DOHH2 (cell line): Measurements from ENCODE around the gene CDS2.

Experiments used
- H3F3A ChIP-seq: fragments of 200-600 bp; sonication (generic), shearing (Covaris generic); 2 replicates; pipeline ENCODE4 v1.6.0; 2016; ENCODE audit warnings: antibody characterized with exemption, mild to moderate bottlenecking; ENCODE audit not compliant: control insufficient read depth, insufficient read depth
- H3K27ac ChIP-seq: fragments of 200-600 bp; sonication (generic); 2 replicates; pipeline ENCODE4 v1.5.1; 2014; ENCODE audit warnings: low read depth, mild to moderate bottlenecking, low read length, moderate library complexity
- H3K27me3 ChIP-seq: fragments of 200-600 bp; sonication (generic); 2 replicates; pipeline ENCODE4 v1.6.1; 2014; ENCODE audit warnings: mild to moderate bottlenecking, low read length, mixed read lengths; ENCODE audit not compliant: control insufficient read depth
- H3K36me3 ChIP-seq: fragments of 200-600 bp; sonication (generic); 2 replicates; pipeline ENCODE4 v1.6.1; 2014; ENCODE audit warnings: mild to moderate bottlenecking, low read length, moderate library complexity, mixed read lengths; ENCODE audit not compliant: control insufficient read depth
- H3K4me1 ChIP-seq: fragments of 200-600 bp; sonication (generic); 2 replicates; pipeline ENCODE4 v1.6.1; 2014; ENCODE audit warnings: mild to moderate bottlenecking, low read length, mixed read lengths; ENCODE audit not compliant: control insufficient read depth
- H3K4me2 ChIP-seq: fragments of 200-600 bp; sonication (generic); 2 replicates; pipeline ENCODE4 v1.6.0; 2014; ENCODE audit warnings: mild to moderate bottlenecking, low read length, moderate library complexity
- H3K4me3 ChIP-seq: fragments of 200-600 bp; sonication (generic); 2 replicates; pipeline ENCODE4 v1.5.1; 2014; ENCODE audit warnings: mild to moderate bottlenecking, low read length, mixed read lengths
- H3K79me2 ChIP-seq: fragments of 200-600 bp; sonication (generic); 2 replicates; pipeline ENCODE4 v1.6.1; 2014; ENCODE audit warnings: mild to moderate bottlenecking, low read length, mixed read lengths; ENCODE audit not compliant: control insufficient read depth
- H3K9me2 ChIP-seq: fragments of 200-600 bp; sonication (generic); replicated peaks from 2 replicates; pipeline ENCODE4 v1.6.1; 2014; ENCODE audit warnings: mild to moderate bottlenecking, low read length, mixed read lengths; ENCODE audit not compliant: control insufficient read depth
- H3K9me3 ChIP-seq: fragments of 200-600 bp; sonication (generic); 2 replicates; pipeline ENCODE4 v1.6.1; 2014; ENCODE audit warnings: antibody characterized with exemption, low read length, mixed read lengths; ENCODE audit not compliant: control insufficient read depth, insufficient read depth
- H4K20me1 ChIP-seq: fragments of 200-600 bp; sonication (generic); 2 replicates; pipeline ENCODE4 v1.6.0; 2014; ENCODE audit warnings: low read depth, mild to moderate bottlenecking, antibody characterized with exemption, low read length, moderate library complexity; ENCODE audit not compliant: control insufficient read depth, insufficient read depth
- CTCF ChIP-seq: fragments of 200-600 bp; sonication (generic); IDR thresholded peaks from one replicate; pipeline ENCODE4 v1.5.1; 2014; ENCODE audit warnings: antibody characterized with exemption, mild to moderate bottlenecking, low read depth, low read length; ENCODE audit not compliant: poor library complexity, severe bottlenecking
- EZH2phosphoT487 ChIP-seq: fragments of 200-600 bp; sonication (generic); IDR thresholded peaks from 2 replicates; pipeline ENCODE4 v1.6.1; 2017; ENCODE audit warnings: borderline replicate concordance, mild to moderate bottlenecking, antibody characterized with exemption, low read length, moderate library complexity, mixed read lengths

CDS2 gene

GRCh38 chr20:5090191-5090590 lies 36.6 kb upstream of the CDS2 start:
- H3K4me3 ChIP-seq = no peak overlapping the region
- peak overlapping the region; percentile 36 for H3K4me2 ChIP-seq
- H3K9me3 ChIP-seq = no peaks in the 10 kb centered on the region
- no peaks in the 10 kb centered on the region for H3K9me2 ChIP-seq
- peaks cover 30% of the 10 kb centered on the region for H3K4me1 ChIP-seq
- peak overlapping the region; percentile 17; the same call in 1 of the 2 replicates for H3K27ac ChIP-seq
- peaks cover 10% of the 10 kb centered on the region for H3F3A ChIP-seq
- no peak for TF ChIP-seq EZH2phosphoT487
- no peak for TF ChIP-seq CTCF
- peaks cover 1% of the 10 kb centered on the region; the same call in 1 of the 2 replicates for H4K20me1 ChIP-seq
- H3K36me3 ChIP-seq = peaks cover 5% of the 10 kb centered on the region; the same call in 1 of the 2 replicates
- H3K79me2 ChIP-seq = no peaks in the 10 kb centered on the region
- no peaks in the 10 kb centered on the region for H3K27me3 ChIP-seq

- H3F3A ChIP-seq = peaks cover 10% of the 10 kb centered on the region
- no peaks in the 10 kb centered on the region for H3K79me2 ChIP-seq
- H3K36me3 ChIP-seq = peaks cover 12% of the 10 kb centered on the region
- no peak for TF ChIP-seq EZH2phosphoT487
- no peak for TF ChIP-seq CTCF
- H3K9me3 ChIP-seq = no peaks in the 10 kb centered on the region
- peaks cover 30% of the 10 kb centered on the region for H3K4me1 ChIP-seq
- no peaks in the 10 kb centered on the region for H3K9me2 ChIP-seq
- no peak overlapping the region for H3K4me2 ChIP-seq
- no peak overlapping the region for H3K27ac ChIP-seq
- H3K4me3 ChIP-seq = no peak overlapping the region
- peaks cover 3% of the 10 kb centered on the region; the same call in 1 of the 2 replicates for H4K20me1 ChIP-seq
- H3K27me3 ChIP-seq = no peaks in the 10 kb centered on the region
Measured at GRCh38 chr20:5091902-5092301, 34.9 kb upstream of the CDS2 start.

GRCh38 chr20:5092765-5093339 lies 34.0 kb upstream of the CDS2 start:
- TF ChIP-seq CTCF = no peak
- TF ChIP-seq EZH2phosphoT487 = no peak
- peaks cover 16% of the 10 kb centered on the region for H3K36me3 ChIP-seq
- no peaks in the 10 kb centered on the region for H3K9me2 ChIP-seq
- H3F3A ChIP-seq = peaks cover 10% of the 10 kb centered on the region
- H3K9me3 ChIP-seq = no peaks in the 10 kb centered on the region
- H3K27me3 ChIP-seq = no peaks in the 10 kb centered on the region
- peaks cover 3% of the 10 kb centered on the region; the same call in 1 of the 2 replicates for H4K20me1 ChIP-seq
- peak overlapping the region; percentile 37 for H3K4me2 ChIP-seq
- H3K4me1 ChIP-seq = peaks cover 30% of the 10 kb centered on the region
- H3K79me2 ChIP-seq = no peaks in the 10 kb centered on the region
- H3K27ac ChIP-seq = peak overlapping the region; percentile 17; the same call in 1 of the 2 replicates
- no peak overlapping the region for H3K4me3 ChIP-seq
